Activated T-helper 9 cell treated with anti-CD3 and anti-CD28 coated beads, Interleukin-2, amount 50 U/mL, for 16 hours (primary cell): ENCODE measurements around the gene RPL13A.
"Not testable (repeated sequence)": the region's sequence is repeated elsewhere in the genome, so short reads cannot be mapped to it uniquely, and the experiment has no call there.

ENCODE experiments used
- DNase-seq: peaks from one replicate; pipeline ENCODE4 v3.0.0-alpha.2; 2020; ENCODE audit warnings: low read depth

Gene RPL13A

GRCh38 chr19:49487277-49488045, at the start of gene RPL13A:
RPL13A (plus strand) TSS chr19:49487608; CDS start chr19:49487630, 22 bp downstream.
- peak; percentile 100 for DNase-seq

- DNase-seq = no peak
These were observed 49.1 kb upstream of the RPL13A start for GRCh38 chr19:49438261-49438660.

- no peak for DNase-seq
These were observed 47.6 kb upstream of the RPL13A start for GRCh38 chr19:49439836-49440235.

- no peak for DNase-seq
These were observed 46.8 kb upstream of the RPL13A start for GRCh38 chr19:49440439-49441209.

- no peak for DNase-seq
These were observed 46.0 kb upstream of the RPL13A start, which contains the start of gene SLC17A7 for GRCh38 chr19:49441210-49441959. SLC17A7 (minus strand) TSS chr19:49441527; CDS start chr19:49441379, 148 bp downstream.

- no peak for DNase-seq
These were observed 45.5 kb upstream of the RPL13A start for GRCh38 chr19:49441960-49442350.

- no peak for DNase-seq
These were observed 45.1 kb upstream of the RPL13A start for GRCh38 chr19:49442354-49442753.

- DNase-seq = peak; percentile 41
These were observed 44.5 kb upstream of the RPL13A start for GRCh38 chr19:49442771-49443365.

GRCh38 chr19:49443366-49444099, 43.9 kb upstream of the RPL13A start:
- DNase-seq = peak; percentile 89

- not testable (repeated sequence) for DNase-seq
These were observed 43.2 kb upstream of the RPL13A start for GRCh38 chr19:49444100-49444700.

- no peak for DNase-seq
These were observed 41.4 kb upstream of the RPL13A start for GRCh38 chr19:49445997-49446396.

- DNase-seq = no peak
These were observed 39.6 kb upstream of the RPL13A start for GRCh38 chr19:49447485-49448431.

GRCh38 chr19:49448432-49448786, 39.0 kb upstream of the RPL13A start:
- no peak for DNase-seq

- DNase-seq = no peak
These were observed 37.0 kb upstream of the RPL13A start for GRCh38 chr19:49450405-49450804.

GRCh38 chr19:49451430-49452181, 35.8 kb upstream of the RPL13A start, which contains the start of gene PIH1D1:
PIH1D1 (minus strand) TSS chr19:49451814; CDS start chr19:49451574, 240 bp downstream.
- DNase-seq = peak; percentile 89

- peak; percentile 97 for DNase-seq
These were observed 34.2 kb upstream of the RPL13A start, which contains the start of gene ALDH16A1 for GRCh38 chr19:49453013-49453756. ALDH16A1 (plus strand) TSS chr19:49453225; CDS start chr19:49453332, 107 bp downstream.

GRCh38 chr19:49453757-49454240, 33.6 kb upstream of the RPL13A start:
- DNase-seq = no peak

- DNase-seq = no peak
These were observed 31.6 kb upstream of the RPL13A start for GRCh38 chr19:49455773-49456172.
